ENCODE measurements around the gene TTC34.

TTC34 gene

DNA sequence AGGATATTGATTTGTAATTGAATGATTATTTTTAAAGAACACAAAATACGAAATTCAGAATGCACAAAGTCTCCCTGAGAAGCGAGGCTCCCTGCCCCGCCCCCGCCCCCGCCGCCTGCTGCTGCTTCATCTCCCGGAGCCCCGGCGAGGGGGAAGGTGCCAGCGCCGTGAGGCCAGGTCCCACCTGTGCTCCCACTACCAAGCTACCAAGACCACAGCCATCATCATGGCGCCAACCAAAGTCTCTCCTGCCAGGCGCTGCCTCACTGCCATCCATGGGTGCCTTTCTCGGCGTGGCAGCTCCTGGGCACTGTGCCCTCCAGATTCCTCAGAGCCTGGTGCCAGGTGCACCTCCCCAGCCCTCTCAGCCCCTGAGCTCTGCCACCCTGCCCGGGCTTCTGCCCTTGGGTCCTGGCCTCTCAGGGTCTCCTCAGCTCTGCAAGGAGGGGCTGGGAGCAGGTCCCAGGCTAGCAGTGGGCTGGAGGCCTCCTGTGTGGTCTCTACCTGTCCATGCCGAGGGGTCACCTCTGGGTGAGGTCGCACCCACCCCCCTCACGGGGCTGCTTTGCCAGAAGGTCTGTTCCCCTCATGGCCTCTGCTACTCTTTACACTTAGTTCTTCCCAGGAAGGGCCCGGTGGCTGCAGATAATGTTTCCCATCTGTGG is 29.4 kb upstream of the TTC34 start:
- DNase-seq (ENCODE audit: low read depth in 2 of 2): no peak

DNA sequence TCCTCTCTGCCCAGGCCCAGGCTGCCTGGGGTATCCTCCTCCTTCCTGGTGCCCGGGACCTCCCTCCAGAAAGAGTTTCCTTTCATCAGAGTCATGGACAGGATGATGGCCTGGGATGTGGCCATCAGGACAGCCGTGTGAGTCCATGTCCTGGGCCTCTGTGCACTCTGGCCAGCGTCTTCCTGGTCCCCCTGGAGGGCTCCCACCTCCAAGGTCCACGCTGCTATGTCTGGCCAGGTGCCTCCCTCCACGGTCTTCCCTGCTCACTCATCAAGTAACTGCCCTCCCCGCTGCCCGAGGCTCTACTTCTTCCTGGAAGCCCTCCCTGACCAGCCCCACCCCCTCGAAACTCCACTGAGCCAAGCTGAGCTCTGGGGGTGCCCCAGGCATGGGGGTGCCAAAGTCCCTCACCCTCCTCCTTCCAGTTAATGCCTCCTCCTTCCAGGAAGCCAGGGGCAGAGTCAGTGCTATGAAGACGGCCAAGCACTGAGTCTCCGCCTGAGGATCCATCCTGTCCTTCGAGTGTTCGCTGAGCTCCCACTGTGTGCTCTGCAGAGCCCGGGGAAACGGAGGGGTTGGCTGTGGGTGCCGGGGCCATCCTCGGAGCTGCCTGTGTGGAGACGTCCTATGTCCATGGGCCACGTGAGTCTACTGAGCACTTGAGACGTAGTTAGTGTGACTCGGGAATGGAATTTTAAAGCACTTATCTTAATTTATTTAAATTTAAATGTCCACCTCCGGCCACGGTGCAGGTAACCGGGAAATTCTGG is 28.5 kb upstream of the TTC34 start:
- DNase-seq (ENCODE audit: low read depth in 2 of 2): no peak

DNA sequence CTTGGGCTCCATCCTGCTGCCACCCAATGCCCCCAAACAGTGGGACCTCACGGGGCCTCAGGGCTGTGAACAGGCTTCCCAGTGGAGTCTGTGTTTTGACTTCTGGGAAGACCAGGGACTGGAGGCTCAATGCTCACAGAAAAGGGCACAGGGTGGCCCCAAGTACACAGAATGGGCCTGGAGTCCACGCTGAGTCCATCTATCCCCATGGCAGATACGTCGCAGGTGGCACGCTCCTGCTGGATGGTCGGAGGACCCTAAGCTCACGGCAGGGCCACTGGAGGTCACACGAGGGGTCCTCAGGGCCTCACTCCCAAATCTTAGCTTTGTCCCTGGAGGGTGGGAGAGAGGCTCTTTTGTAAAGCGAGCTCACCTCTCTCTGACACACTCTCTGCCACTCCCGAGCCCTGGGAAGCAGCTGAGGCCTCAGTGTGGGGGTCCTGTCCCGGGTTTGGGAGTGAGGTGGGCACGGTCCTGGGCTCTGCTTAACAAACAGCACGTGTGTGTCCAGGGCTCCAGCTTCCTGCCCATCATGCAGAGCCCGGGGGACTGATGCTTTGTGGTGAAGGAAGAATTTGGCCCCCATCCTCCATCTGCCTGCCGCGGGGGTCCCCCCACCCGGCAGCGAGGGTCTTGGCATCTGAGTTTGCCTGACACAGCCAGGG is 27.2 kb upstream of the TTC34 start:
- no peak for DNase-seq (ENCODE audit: low read depth in 2 of 2)

DNA sequence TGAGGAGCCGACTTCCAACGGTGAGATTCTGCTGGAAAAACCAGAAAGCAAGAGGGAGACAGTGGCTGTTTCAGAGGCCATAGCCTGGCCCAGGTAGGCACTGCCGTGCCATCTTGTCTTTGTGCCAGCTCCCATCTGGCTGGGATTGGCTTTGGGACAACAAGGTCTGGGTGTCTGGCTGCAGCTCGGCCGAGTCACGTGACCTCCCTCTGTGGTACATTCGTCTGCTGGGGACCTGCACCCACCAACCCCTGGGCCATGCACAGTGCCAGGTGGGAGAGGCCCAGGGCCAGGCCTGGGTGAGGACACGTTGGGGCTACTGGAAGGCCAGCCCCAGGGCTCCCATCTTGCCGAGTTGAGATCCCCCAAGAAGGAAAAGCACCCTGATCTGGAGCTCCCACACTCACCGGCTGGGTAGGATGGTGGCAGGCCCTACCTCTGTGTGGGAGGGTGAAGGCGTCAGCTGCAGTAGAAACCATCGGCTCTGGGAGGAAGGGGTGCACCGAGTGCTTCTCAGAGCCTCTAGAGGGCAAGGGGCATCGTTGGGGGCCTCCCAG is 25.3 kb upstream of the TTC34 start:
- DNase-seq (ENCODE audit: low read depth in 2 of 2): no peak

DNA sequence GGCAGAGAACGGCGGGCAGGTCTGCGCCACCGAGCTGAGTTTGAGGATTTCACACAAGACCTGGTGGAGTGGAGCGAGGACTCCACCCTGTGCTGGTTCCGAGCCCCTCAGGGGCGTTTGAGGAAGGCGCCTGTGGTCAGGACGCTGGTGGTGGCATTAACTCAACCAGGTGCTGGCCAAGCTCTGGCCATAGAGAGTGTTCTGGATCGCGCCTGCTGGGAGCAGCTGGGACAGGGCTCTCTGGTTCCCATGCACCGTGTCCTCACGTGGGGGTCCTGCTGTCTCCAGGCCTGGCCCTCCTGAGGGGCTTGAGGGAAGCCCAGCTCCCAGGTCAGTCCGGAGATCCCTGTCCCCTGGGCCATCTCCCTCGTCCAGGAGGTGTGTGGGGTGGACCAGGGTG is 24.8 kb upstream of the TTC34 start:
- no peak for DNase-seq (ENCODE audit: low read depth in 2 of 2)

DNA sequence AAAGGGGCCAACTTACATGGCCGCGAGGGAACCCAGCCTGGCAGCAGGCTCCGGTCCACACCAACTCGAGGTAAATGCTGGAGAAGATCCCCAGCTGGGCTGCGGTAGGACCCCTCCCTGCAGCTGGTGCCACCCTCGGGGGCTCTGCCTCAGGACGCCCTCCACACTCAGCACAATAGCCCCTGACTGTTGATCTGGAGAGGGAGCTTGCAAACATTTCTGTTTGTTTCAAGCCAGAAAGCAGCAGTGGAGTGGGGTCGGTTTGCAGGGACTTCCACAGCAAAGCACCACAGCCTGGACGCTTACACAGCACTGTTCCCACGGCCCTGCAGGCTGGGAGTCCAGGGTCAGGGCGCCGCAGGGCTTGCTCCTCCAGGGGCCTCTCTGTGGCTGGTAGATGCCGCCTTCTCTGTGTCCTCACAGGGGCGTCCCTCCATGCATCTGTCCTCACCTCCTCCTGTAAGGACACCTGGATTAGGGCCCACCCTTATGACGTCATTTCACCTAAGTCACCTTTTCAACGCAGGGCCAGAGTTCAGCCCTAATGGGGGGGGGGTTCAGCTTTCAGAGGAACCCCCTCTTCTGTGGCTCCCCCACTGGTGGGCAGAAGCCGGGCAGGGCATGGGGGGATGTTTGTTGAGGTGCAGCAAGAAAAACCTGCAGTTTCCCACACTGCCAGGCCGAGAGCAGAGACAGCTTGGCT is 24.1 kb upstream of the TTC34 start:
- DNase-seq (ENCODE audit: low read depth in 2 of 2): no peak

DNA sequence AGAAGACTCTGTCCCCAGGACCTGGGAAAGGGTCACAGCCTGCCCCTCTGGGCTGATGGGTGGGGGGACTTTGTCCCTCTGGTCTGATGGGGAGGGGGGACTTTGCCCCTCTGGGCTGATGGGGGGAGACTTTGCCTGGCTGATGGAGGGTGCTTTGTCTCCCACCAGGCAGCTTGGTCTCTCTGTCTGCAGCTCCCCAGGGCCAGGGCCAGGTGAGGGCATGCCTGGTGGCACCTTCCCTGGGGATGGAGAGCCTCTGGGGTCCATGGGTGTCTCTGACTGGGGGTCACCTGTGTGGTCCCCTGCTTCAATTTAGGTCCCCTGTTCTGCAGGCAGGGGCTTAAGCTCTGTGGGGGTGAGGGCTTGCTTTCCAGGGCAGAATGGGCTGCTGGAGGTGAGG is 23.5 kb upstream of the TTC34 start:
- DNase-seq (ENCODE audit: low read depth in 2 of 2): no peak

DNA sequence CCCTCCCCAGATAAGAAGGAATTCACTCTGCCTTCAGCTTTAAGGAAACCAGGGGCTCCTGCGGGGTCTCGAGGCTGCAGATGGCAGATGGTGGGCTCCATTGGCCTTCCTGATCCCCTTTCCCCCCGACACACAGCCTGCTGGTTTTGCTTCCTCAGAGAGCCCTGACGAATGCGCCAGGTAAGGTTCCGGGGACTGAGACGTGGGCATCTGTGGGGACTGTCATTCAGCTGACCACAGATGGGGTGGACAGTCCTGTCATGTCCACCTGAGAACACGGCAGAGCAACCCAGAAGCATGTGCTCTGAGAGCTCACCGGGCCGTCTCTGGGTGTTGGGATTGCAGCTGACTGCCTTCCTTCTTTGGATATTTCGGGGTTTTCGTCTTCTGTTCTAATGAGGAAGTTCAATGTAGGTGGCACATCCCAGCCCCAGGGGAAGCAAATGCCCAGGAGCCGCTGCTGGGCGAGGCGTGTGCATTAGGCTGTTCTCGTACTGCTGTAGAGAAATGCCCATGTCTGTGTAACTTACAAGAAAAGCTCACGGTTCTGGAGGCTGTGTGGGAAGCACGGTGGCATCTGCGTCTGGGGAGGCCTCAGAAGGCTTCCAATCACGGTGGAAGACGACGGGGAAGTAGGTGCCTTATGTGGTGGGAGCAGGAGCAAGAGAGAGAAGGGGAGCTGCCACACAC is 22.6 kb upstream of the TTC34 start:
- no peak for DNase-seq (ENCODE audit: low read depth in 2 of 2)

DNA sequence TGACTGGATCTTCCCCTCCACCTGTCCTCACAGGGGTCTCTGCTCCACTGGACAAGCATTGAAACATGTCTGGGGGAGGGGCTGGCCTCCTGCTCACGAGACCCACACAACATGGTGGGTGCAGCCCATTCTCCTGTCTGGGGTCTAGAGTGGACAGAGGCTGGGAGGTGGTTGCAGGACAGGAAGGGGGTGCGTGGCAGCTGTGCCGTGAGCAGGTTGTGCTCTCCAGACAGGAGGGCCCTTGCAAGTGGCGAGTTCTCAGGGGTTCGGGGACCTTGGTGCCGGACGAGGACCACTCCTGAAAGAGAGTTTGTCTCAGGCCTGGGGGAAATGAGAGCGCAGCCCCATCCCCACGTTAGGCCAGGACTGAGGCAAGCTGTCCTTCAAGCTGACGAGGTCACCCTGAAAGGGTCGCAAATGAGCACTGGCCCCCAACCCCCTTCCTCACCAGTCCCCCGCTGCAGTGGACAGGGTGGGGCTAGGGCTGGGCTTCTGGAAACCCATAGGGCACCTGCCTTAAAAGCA is 21.2 kb upstream of the TTC34 start:
- no peak for DNase-seq (ENCODE audit: low read depth in 2 of 2)

DNA sequence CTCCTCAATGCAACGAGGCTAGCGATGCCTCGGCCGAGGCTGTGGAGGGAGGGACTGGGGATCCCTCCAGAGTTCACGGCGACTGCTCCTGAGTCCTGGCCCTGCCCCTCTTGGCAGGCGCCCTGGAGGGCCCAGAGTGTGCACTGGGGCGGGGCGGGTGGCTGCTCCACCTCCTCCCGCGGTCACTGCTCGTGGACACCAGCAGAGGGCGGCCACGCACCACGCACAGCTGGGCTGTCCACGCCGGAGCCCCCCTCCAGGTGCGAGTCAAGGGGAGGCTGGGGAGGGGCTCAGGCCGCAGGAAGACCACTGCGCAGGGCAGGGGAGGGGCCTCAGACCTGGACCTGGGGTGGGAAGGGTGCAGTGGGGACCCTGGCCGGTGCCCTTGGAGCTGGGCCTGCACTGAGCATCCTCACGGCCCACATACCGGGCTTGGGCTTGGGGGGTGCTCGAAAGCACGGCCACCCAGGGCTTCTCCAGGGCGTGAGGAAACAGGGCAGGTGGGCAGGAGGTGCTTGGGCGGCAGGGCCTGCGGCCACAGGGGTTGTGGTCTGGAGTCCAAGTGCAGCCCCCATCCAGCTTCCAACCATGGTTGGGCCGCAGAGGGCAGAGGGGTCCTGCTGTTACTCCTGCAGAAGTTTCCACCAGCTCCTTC is 20.6 kb upstream of the TTC34 start:
- DNase-seq (ENCODE audit: low read depth in 2 of 2): peak; percentile 23 to 39

DNA sequence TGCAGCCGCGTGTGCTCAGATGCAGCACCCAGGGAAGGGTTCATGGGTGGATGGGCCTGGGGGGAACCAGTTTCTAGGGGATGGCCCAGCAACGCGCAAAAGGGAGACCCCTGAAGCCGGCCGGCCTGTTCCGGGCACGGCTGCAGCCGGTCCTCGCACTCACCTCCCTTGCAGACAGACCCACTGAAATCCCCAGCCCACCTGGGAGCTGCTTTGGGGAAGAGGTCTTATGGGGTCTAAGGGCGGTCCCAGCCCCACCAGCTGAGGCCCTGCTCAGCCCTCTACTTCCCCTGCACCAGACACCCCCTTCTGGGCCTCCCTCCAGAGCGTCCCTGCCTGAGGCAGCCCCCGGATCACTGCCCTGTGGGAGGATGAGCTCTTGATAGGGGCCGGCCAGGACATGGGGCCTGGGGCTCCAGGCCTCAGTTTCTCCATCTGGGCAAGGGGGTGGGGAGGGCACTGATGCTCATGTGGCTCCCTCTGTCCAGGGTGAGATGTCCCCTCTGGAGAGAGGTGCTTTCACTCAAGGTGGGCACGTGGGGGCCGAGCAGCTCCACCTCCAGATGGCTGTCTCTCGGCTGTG is 20.0 kb upstream of the TTC34 start:
- no peak for DNase-seq (ENCODE audit: low read depth in 2 of 2)

DNA sequence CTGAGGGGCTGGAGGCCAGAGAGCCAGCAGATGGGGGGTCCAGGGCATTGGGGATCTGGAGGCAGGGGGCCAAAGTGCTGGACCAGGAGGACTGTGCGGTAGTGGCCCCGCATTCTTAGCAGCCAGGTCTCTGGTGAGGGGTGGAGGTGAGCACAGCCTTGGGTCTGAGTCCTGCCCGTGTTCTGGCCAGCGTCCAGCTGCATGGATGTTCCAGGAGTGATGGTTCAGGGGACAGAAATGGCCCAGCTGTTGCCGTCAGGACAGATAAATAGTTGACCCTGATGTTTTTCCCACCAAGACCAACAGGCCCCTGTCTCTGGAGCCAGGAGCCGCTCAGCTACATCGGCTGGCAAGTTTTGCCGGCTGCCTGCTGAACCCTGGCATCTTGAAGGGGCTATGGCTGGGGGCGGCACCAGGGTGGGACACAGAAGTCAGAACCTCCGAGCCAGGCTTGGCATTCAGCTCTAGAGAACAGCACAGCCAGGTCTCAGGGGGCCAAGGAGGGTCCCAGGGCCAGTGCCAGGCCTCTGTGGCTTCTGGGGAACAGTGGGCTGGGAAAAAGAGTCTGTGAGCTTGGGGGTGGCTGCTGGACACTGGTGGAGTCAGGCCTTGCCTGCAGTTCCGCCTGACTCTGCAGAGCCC is 19.4 kb upstream of the TTC34 start:
- no peak for DNase-seq (ENCODE audit: low read depth in 2 of 2)

DNA sequence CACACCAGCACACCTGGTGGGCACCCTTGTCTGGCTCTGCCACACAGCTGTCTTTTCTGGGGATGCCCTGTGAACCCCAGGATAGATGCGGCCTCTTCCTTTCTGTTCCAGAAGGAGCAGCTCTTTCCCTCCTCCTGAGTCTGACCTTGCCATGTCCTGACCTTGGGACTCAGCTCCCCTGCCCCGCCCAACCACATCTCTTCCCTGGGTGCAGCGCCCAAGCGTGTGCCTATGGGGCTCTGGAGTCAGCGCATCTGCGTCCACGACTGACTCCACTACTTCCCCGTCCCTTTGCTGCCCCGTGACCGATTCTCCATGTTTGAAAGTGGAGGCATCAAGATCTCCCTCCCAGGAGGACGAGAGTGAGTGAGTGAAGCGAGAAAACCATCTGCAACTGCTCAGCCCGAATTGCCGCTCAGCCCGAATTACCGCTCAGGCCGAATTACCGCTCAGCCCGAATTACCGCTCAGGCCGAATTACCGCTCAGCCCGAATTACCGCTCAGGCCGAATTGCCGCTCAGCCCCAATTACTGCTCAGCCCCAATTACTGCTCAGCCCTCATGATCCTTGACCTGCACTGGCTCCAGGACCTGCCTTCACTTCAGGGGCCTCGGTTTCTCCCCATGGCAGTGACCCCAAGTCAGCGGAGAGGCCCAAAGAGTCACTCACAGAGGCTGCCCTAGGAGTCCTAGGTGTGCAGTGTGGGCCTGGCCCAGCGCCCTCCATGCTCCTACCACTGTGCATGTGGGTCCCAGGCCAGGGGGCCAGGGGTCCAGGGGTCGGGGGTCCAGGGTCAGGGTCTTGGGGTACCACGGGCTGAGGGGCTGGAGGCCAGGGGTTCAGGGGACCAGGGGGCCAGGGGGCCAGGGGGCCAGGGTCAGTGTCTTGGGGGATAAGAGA is 18.6 kb upstream of the TTC34 start:
- DNase-seq (ENCODE audit: low read depth in 2 of 2): no peak

DNA sequence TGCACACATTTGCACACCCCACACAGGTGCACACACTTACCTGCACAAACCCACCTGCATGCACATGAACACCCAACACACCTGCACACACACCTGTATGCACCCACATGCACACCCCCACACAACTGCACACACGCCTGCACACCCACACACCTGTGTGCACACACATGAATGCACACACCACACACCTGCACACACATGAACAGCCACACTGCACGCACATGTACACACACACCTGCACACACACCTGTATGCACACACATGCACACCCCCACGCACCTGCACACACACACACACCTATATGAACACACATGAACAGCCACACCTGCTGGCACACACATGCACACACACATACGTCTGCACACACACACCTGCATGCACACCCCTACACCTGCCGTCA is 17.9 kb upstream of the TTC34 start:
- no peak for DNase-seq (ENCODE audit: low read depth in 2 of 2)

DNA sequence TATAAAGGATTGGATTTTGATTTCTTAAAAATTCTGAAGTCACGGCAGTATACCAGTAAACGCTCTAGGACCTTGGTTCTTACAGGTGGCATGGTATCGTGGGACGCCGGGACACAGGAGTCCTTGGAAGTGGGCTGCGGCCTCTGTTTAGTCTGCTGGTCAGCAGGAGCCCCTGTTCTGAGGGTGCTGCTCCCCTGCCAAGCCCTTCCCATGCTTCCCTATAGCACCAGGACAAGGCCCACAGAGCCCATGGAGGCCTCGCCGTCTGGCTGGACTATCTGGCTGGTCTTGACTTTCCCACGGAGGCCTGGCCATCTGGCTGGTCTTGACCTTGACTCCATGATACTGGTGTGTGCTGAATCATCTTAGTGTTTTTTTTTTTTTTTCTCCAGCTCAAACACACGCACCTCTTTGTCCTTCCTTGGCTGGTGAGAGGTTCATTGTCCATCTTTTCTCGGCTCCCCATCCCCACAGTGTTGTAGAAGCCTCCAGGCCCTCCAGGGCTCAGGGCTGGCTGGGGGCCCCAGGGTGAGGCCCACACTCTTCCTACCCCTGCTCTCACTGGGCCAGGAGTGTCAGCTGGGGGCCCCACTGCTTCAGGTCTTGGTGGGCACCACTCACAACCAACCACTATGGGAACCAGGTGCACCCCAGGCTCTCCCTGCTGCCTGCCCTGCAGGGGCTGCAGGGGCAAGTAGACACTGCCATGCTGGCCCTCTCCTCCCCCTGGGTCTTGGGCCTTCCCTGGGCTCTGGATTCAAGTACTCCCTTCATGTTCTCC is 16.5 kb upstream of the TTC34 start:
- DNase-seq (ENCODE audit: low read depth in 2 of 2): no peak

DNA sequence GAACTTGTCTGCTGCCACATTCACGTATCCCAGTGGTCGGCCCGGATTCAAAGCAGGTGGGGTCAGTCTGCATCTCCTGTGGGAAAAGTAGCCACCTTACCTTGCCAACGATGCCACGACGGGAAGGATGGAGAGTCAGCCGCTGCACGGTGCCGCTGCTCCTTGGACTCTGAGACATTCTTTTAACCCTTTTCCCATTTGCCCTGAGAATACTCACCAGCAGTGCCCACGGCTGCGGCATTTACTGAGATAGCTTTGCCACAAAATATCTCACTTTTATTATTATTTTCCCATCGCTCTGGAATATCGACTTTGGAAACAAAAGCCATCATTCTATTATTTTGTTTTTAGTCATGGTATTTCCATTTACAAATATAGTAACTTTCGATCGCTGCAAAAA is 15.3 kb upstream of the TTC34 start:
- DNase-seq (ENCODE audit: low read depth in 2 of 2): no peak

DNA sequence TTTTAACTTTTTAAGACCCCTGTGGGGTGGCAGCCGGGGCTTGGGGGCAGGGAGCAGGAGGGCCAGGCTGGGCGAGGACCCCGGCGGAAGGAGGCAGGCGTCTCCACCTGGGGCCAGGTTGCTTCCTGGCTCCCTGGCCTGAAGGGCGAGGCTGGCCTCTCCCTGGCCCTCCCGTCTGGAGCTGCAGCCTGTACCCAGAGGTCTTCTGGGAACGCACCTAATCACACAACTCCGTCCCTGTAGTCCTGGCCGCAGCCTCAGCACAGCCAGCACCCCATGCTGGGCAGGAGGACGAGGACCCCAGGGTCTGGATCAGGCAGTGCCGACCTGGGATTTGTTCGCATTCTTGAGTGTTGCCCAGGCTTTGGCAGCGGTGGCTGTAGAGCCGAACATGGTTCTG is 14.1 kb upstream of the TTC34 start:
- no peak for DNase-seq (ENCODE audit: low read depth in 2 of 2)

DNA sequence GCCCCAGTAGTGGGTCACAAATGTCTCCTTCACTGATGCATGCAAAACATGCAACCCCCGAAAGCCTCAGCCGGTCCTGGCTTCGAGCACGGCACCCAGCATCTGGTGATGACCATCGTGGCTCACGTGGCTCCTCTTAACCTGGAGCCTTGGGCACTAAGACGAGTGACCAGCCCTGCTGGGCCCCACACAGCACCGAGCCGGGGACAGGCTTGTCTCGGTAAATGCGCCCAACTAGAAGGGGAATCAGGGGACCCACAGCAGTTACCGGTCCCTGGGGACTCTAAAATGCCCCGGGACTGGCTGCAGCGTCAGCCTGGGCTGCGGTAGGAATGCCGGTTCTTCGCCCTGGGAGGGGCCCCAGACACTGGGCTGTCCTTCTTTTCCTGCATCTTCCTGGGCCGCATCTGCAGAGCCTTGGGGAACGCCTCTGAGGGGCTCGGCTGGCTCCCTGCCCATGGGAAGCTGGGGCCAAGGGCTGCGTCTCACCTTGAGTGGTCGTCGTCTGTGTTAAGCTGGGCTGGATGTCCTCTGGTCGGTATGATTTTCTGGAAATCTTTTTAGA is 13.1 kb upstream of the TTC34 start:
- no peak for DNase-seq (ENCODE audit: low read depth in 2 of 2)

All from stimulated activated CD4-positive, alpha-beta T cell treated with anti-CD3 and anti-CD28 coated beads, Interleukin-4, amount 100 ng/mL, for 48 hours (primary cell).